KMS-11 (cell line): ENCODE measurements around the gene LOXL3.

ENCODE experiments used
- H2AFZ ChIP-seq: fragments of 200-600 bp; sonication (generic); 2 replicates; pipeline ENCODE4 v1.6.1; 2016; ENCODE audit warnings: antibody characterized with exemption, mixed run types, low read depth
- H3K27ac ChIP-seq: fragments of 200-600 bp; sonication (generic); 2 replicates; pipeline ENCODE4 v1.6.1; 2016; ENCODE audit warnings: mild to moderate bottlenecking, mixed run types
- H3K27me3 ChIP-seq: fragments of 200-600 bp; sonication (generic); 2 replicates; pipeline ENCODE4 v1.6.1; 2017; ENCODE audit warnings: mild to moderate bottlenecking, low read depth, mixed run types, moderate library complexity; ENCODE audit not compliant: insufficient read depth
- H3K36me3 ChIP-seq: fragments of 200-600 bp; sonication (generic); 2 replicates; pipeline ENCODE4 v1.6.1; 2017; ENCODE audit warnings: mild to moderate bottlenecking, mixed run types; ENCODE audit not compliant: insufficient read depth
- H3K4me1 ChIP-seq: fragments of 200-600 bp; sonication (generic); 2 replicates; pipeline ENCODE4 v1.6.1; 2016; ENCODE audit warnings: mild to moderate bottlenecking, low read depth, mixed run types; ENCODE audit not compliant: poor library complexity, severe bottlenecking
- H3K4me2 ChIP-seq: fragments of 200-600 bp; sonication (generic); 2 replicates; pipeline ENCODE4 v1.7.0; 2016; ENCODE audit warnings: mild to moderate bottlenecking, mixed run types
- H3K4me3 ChIP-seq: fragments of 200-600 bp; sonication (generic); IDR thresholded peaks from 2 replicates; pipeline ENCODE4 v1.6.1; 2017; ENCODE audit warnings: low read depth, low read length, mixed read lengths; ENCODE audit not compliant: insufficient read depth
- H3K79me2 ChIP-seq: fragments of 200-600 bp; sonication (generic); 2 replicates; pipeline ENCODE4 v1.6.1; 2016; ENCODE audit warnings: low read depth, mixed run types; ENCODE audit not compliant: insufficient read depth
- H3K9ac ChIP-seq: fragments of 200-600 bp; sonication (generic); 2 replicates; pipeline ENCODE4 v1.6.1; 2016; ENCODE audit warnings: mild to moderate bottlenecking, mixed run types
- H4K20me1 ChIP-seq: fragments of 200-600 bp; sonication (generic); 2 replicates; pipeline ENCODE4 v1.6.1; 2016; ENCODE audit warnings: mild to moderate bottlenecking, mixed run types; ENCODE audit not compliant: insufficient read depth
- CTCF ChIP-seq: fragments of 200-600 bp; sonication (generic); conservative IDR thresholded peaks from 2 replicates; pipeline ENCODE4 v1.6.1; 2017; ENCODE audit warnings: low read depth, mild to moderate bottlenecking, antibody characterized with exemption, low read length, moderate library complexity, mixed read lengths

Gene LOXL3

DNA sequence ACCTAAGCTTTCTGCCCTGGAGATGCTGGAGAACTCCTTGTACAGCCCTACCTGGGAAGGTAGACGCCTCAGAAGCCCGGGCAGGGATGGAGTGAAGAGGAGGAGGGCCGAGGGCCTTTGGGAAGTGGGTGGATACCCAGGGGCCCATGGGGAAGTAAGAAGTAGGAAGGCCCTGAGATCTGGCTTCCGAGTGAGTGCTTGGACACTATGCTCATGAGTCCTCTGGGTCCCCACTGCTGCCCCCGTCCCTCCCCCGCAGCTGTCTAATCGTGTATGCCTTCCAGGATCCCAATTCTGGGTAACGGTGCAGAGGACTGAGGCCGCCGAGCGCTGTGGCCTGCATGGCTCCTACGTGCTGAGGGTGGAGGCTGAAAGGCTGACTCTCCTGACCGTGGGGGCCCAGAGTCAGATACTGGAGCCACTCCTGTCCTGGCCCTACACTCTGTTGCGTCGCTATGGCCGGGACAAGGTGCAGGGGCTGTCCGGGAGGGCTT is 1.9 kb upstream of the LOXL3 start:
- Histone ChIP-seq H3K79me2 (no peaks in the 10 kb centered on the region), H3K9ac (no peak overlapping the region; the same call in 1 of the 2 replicates), H3K27me3 (peaks cover 3% of the 10 kb centered on the region; the same call in 1 of the 2 replicates), H3K4me1 (peaks cover 13% of the 10 kb centered on the region), H3K4me3 (no peak overlapping the region), H4K20me1 (no peaks in the 10 kb centered on the region), H2AFZ (no peak overlapping the region), H3K4me2 (peak overlapping the region; percentile 58), H3K27ac (no peak overlapping the region), H3K36me3 (no peaks in the 10 kb centered on the region)
- TF ChIP-seq CTCF: no peak

GRCh38 chr2:74554820-74555531 is 1.2 kb upstream of the LOXL3 start:
- Histone ChIP-seq H2AFZ (peak overlapping the region; percentile 98), H3K79me2 (no peaks in the 10 kb centered on the region), H3K27me3 (peaks cover 3% of the 10 kb centered on the region; the same call in 1 of the 2 replicates), H3K9ac (peak overlapping the region; percentile 96), H3K36me3 (no peaks in the 10 kb centered on the region), H3K4me3 (peak overlapping the region; percentile 95), H3K4me2 (peak overlapping the region; percentile 58), H3K4me1 (peaks cover 13% of the 10 kb centered on the region), H3K27ac (peak overlapping the region; percentile 79), H4K20me1 (no peaks in the 10 kb centered on the region)
- no peak for TF ChIP-seq CTCF

DNA sequence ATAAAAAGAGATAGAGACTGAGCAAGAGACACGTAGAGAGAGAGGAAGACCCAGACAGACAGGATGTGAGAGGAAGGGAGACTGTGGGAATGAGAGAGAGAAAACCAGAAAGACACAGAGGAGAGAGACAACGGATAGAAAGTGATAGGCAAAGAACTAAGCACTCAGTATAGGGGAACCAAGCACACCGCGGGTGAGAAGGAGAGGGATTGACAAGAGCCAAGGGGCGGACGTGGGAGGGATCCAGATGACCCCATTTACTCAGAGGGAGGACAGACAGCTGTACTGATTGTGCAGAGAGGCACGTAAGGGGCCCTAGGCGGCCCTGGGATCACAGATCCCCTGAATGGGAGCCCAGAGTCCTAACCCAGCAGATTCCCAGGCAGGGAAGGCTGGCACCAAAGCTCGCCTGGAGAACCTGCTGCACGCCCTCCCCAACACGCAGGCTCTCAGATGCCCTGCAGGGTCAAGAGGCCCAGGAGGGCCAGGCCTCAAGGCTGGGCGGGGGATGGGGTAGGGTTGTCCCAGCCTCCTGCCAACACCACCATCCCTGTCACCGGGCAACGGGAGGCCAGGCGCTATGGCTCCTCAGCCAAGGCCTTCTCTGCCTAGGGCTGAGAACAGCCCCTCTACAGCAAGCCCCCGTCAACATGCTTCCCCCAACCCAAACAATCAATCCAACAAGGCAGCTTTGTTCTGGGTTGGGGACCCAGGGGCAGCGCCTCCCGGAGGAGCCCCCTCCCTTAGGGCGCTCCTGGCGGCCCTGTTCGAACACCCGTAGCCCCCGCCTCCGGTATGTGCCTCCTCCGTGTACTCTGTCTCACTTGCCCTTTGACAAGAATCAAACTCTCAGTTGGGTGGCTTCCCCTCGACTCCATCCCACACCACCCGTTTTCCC is 579 bp downstream of the LOXL3 start:
- peak overlapping the region; percentile 93 for H3K4me2 ChIP-seq
- no peak for TF ChIP-seq CTCF
- H2AFZ ChIP-seq: peak overlapping the region; percentile 98
- H3K79me2 ChIP-seq: no peaks in the 10 kb centered on the region
- H4K20me1 ChIP-seq: no peaks in the 10 kb centered on the region
- H3K36me3 ChIP-seq: no peaks in the 10 kb centered on the region
- H3K4me3 ChIP-seq: no peak overlapping the region
- H3K27me3 ChIP-seq: peaks cover 8% of the 10 kb centered on the region; the same call in 1 of the 2 replicates
- H3K9ac ChIP-seq: peak overlapping the region; percentile 96; the same call in 1 of the 2 replicates
- H3K27ac ChIP-seq: peak overlapping the region; percentile 79
- H3K4me1 ChIP-seq: peaks cover 13% of the 10 kb centered on the region

GRCh38 chr2:74551942-74552913 is 1.5 kb downstream of the LOXL3 start:
- Histone ChIP-seq H3K79me2 (no peaks in the 10 kb centered on the region), H3K4me2 (no peak overlapping the region), H3K9ac (no peak overlapping the region), H3K4me3 (no peak overlapping the region), H3K27ac (no peak overlapping the region), H3K4me1 (peaks cover 13% of the 10 kb centered on the region), H4K20me1 (no peaks in the 10 kb centered on the region), H3K27me3 (peaks cover 16% of the 10 kb centered on the region; the same call in 1 of the 2 replicates), H3K36me3 (no peaks in the 10 kb centered on the region), H2AFZ (no peak overlapping the region)
- TF ChIP-seq CTCF: no peak
